Trophoblast cell (in vitro differentiated cells and primary cell): ENCODE data around the gene CIC.
A peak's percentile ranks its signal among the peaks of the same experiment; 100 is the strongest.

Experiments
- DNase-seq, 2 donors: peaks; one replicate each; pipeline ENCODE4 v3.0.0-alpha.2; 2016
- H2AFZ ChIP-seq: 2 replicates; pipeline ENCODE4 v1.6.1; 2013; ENCODE audit warnings: low read length, moderate library complexity, mild to moderate bottlenecking; ENCODE audit not compliant: insufficient read depth, poor library complexity
- H2AK5ac ChIP-seq: 2 replicates; pipeline ENCODE4 v1.6.1; 2013; ENCODE audit warnings: mild to moderate bottlenecking, low read length
- H2BK120ac ChIP-seq: 2 replicates; pipeline ENCODE4 v1.6.1; 2013; ENCODE audit warnings: low read length, mild to moderate bottlenecking, moderate library complexity; ENCODE audit not compliant: insufficient read depth, poor library complexity
- H2BK12ac ChIP-seq: 2 replicates; pipeline ENCODE4 v1.6.1; 2013; ENCODE audit warnings: mild to moderate bottlenecking, low read length, moderate library complexity
- H2BK5ac ChIP-seq: 2 replicates; pipeline ENCODE4 v1.6.1; 2013; ENCODE audit warnings: low read length, low read depth, moderate library complexity, mild to moderate bottlenecking; ENCODE audit not compliant: poor library complexity
- H3K14ac ChIP-seq: 2 replicates; pipeline ENCODE4 v1.6.1; 2013; ENCODE audit warnings: mild to moderate bottlenecking, low read length
- H3K18ac ChIP-seq: 2 replicates; pipeline ENCODE4 v1.6.1; 2013; ENCODE audit warnings: mild to moderate bottlenecking, low read length
- H3K23ac ChIP-seq: 2 replicates; pipeline ENCODE4 v1.6.1; 2013; ENCODE audit warnings: low read length
- H3K27ac ChIP-seq: 2 replicates; pipeline ENCODE4 v1.5.1; 2013; ENCODE audit warnings: low read depth, mild to moderate bottlenecking, inconsistent platforms, low read length, moderate library complexity
- H3K27me3 ChIP-seq: 2 replicates; pipeline ENCODE4 v1.6.1; 2013; ENCODE audit warnings: inconsistent platforms, mild to moderate bottlenecking, low read length, moderate library complexity; ENCODE audit not compliant: insufficient read depth
- H3K36me3 ChIP-seq, 2 experiments: 1 replicate in 1 of 2; 2 replicates in 1 of 2; pipeline ENCODE4 v1.6.1; 2013; ENCODE audit warnings: low read length in 2 of 2, mild to moderate bottlenecking in 2 of 2, moderate library complexity in 1 of 2; ENCODE audit not compliant: insufficient read depth in 2 of 2, control insufficient read depth in 1 of 2
- H3K4ac ChIP-seq: 2 replicates; pipeline ENCODE4 v1.6.1; 2013; ENCODE audit warnings: low read depth, mild to moderate bottlenecking, low read length, moderate library complexity
- H3K4me1 ChIP-seq, 2 experiments: 1 replicate in 1 of 2; 2 replicates in 1 of 2; pipeline ENCODE4 v1.6.1; 2013; ENCODE audit warnings: low read length in 2 of 2, mild to moderate bottlenecking in 2 of 2, moderate library complexity in 1 of 2; ENCODE audit not compliant: insufficient read depth in 2 of 2, control insufficient read depth in 1 of 2
- H3K4me2 ChIP-seq: 2 replicates; pipeline ENCODE4 v1.6.1; 2013; ENCODE audit warnings: inconsistent platforms, mild to moderate bottlenecking, low read length, moderate library complexity
- H3K4me3 ChIP-seq: 2 replicates; pipeline ENCODE4 v1.5.1; 2013; ENCODE audit warnings: mild to moderate bottlenecking, low read depth, low read length, inconsistent platforms
- H3K79me1 ChIP-seq: one replicate; pipeline ENCODE4 v1.6.1; 2013; ENCODE audit warnings: low read length
- H3K79me2 ChIP-seq: 2 replicates; pipeline ENCODE4 v1.6.1; 2013; ENCODE audit warnings: low read length, mild to moderate bottlenecking; ENCODE audit not compliant: control insufficient read depth, insufficient read depth, poor library complexity
- H3K9ac ChIP-seq: 2 replicates; pipeline ENCODE4 v1.6.1; 2013; ENCODE audit warnings: mild to moderate bottlenecking, low read length
- H3K9me3 ChIP-seq: 2 replicates; pipeline ENCODE4 v1.6.1; 2013; ENCODE audit warnings: low read depth, mild to moderate bottlenecking, control low read depth, inconsistent platforms, low read length; ENCODE audit not compliant: insufficient read depth
- H4K12ac ChIP-seq: 2 replicates; pipeline ENCODE4 v1.6.1; 2013; ENCODE audit warnings: low read depth, mild to moderate bottlenecking, low read length, moderate library complexity
- H4K8ac ChIP-seq: 2 replicates; pipeline ENCODE4 v1.6.1; 2013; ENCODE audit warnings: low read depth, mild to moderate bottlenecking, low read length, moderate library complexity
- H4K91ac ChIP-seq: one replicate; pipeline ENCODE4 v1.6.1; 2013; ENCODE audit warnings: low read depth, mild to moderate bottlenecking, low read length, moderate library complexity
- WGBS: extraction: QIAGEN DNeasy Blood & Tissue Kit; methylation state at CpG from one replicate; pipeline ENCODE4 v1.1.7; 2013; ENCODE audit warnings: missing lambda C conversion rate; ENCODE audit not compliant: insufficient read length, insufficient coverage; ENCODE audit errors: extremely low coverage; 5-methylcytosine and 5-hydroxymethylcytosine counted together

The CIC gene

GRCh38 chr19:42279902-42280814 lies 11.1 kb downstream of the CIC start:
- Histone ChIP-seq H3K23ac (no peak overlapping the region), H3K18ac (peak overlapping the region; percentile 95)
- no CpG with 5 or more reads among the region's 89 CpGs for WGBS

GRCh38 chr19:42280815-42281145 lies 11.7 kb downstream of the CIC start:
- Histone ChIP-seq H3K9ac (peak overlapping the region; percentile 68), H3K4ac (peak overlapping the region; percentile 50), H2AFZ (peak overlapping the region; percentile 28), H3K27me3 (no peaks in the 10 kb centered on the region), H3K14ac (peak overlapping the region; percentile 91), H3K4me1 (peaks cover 39 to 49% of the 10 kb centered on the region in 2 experiments), H3K18ac (peak overlapping the region; percentile 95), H4K12ac (peak overlapping the region; percentile 21), H2BK120ac (peak overlapping the region; percentile 82), H3K23ac (no peak overlapping the region), H3K36me3 (peaks cover 0 to 4% of the 10 kb centered on the region in 2 experiments), H3K27ac (peak overlapping the region; percentile 91), H3K9me3 (peaks cover 4% of the 10 kb centered on the region), H3K4me2 (peak overlapping the region; percentile 94), H3K4me3 (peak overlapping the region; percentile 78), H4K91ac (peak overlapping the region; percentile 87), H3K79me2 (peaks cover 11% of the 10 kb centered on the region), H3K79me1 (peaks cover 34% of the 10 kb centered on the region), H2AK5ac (peak overlapping the region; percentile 66), H4K8ac (peak overlapping the region; percentile 91), H2BK5ac (peak overlapping the region; percentile 60), H2BK12ac (no peak overlapping the region)
- no peak for DNase-seq
- WGBS, result no CpG with 5 or more reads among the region's 20 CpGs

More at GRCh38 chr19:42279902-42280814, 11.1 kb downstream of the CIC start:
- Histone ChIP-seq H3K79me2 (peaks cover 10% of the 10 kb centered on the region), H3K4ac (peak overlapping the region; percentile 70), H2BK5ac (peak overlapping the region; percentile 60), H3K79me1 (peaks cover 34% of the 10 kb centered on the region), H2BK12ac (peak overlapping the region; percentile 72), H3K4me2 (peak overlapping the region; percentile 94), H2AFZ (peak overlapping the region; percentile 28), H3K4me1 (peaks cover 33 to 43% of the 10 kb centered on the region in 2 experiments), H3K36me3 (peaks cover 2 to 6% of the 10 kb centered on the region in 2 experiments), H3K27me3 (no peaks in the 10 kb centered on the region), H3K27ac (peak overlapping the region; percentile 91), H3K9me3 (peaks cover 4% of the 10 kb centered on the region), H4K12ac (peak overlapping the region; percentile 59), H3K14ac (peak overlapping the region; percentile 91), H4K8ac (peak overlapping the region; percentile 91), H2BK120ac (peak overlapping the region; percentile 82), H4K91ac (peak overlapping the region; percentile 87), H3K4me3 (peak overlapping the region; percentile 78), H3K9ac (peak overlapping the region; percentile 80), H2AK5ac (peak overlapping the region; percentile 66)
- peak; percentile 52 to 66 for DNase-seq

- no peak overlapping the region for H3K23ac ChIP-seq
- H3K27me3 ChIP-seq, result no peaks in the 10 kb centered on the region
- H4K8ac ChIP-seq, result peak overlapping the region; percentile 66
- H3K79me1 ChIP-seq, result peaks cover 34% of the 10 kb centered on the region
- H3K4me3 ChIP-seq, result peak overlapping the region; percentile 40
- peak overlapping the region; percentile 74 for H2BK5ac ChIP-seq
- peak overlapping the region; percentile 85 for H2BK120ac ChIP-seq
- peak overlapping the region; percentile 87 for H4K91ac ChIP-seq
- peak overlapping the region; percentile 77 for H3K14ac ChIP-seq
- H3K9me3 ChIP-seq, result peaks cover 4% of the 10 kb centered on the region
- H4K12ac ChIP-seq, result peak overlapping the region; percentile 49
- peak overlapping the region; percentile 89 for H3K18ac ChIP-seq
- WGBS, result no CpG with 5 or more reads among the region's 25 CpGs
- peak overlapping the region; percentile 48 for H2AFZ ChIP-seq
- peak overlapping the region; percentile 51 for H3K9ac ChIP-seq
- peak overlapping the region; percentile 94 for H3K4me2 ChIP-seq
- peak overlapping the region; percentile 91 for H3K27ac ChIP-seq
- H3K36me3 ChIP-seq, result peaks cover 5 to 6% of the 10 kb centered on the region in 2 experiments
- H3K4me1 ChIP-seq, result peaks cover 44 to 54% of the 10 kb centered on the region in 2 experiments
- H2AK5ac ChIP-seq, result peak overlapping the region; percentile 70
- no peak for DNase-seq
- H2BK12ac ChIP-seq, result peak overlapping the region; percentile 82
- H3K4ac ChIP-seq, result peak overlapping the region; percentile 50
- H3K79me2 ChIP-seq, result peaks cover 13% of the 10 kb centered on the region
These were observed 12.2 kb downstream of the CIC start for GRCh38 chr19:42281146-42281826.
